ENCODE data around the gene PFDN6. TPM values are rescaled to one million over a fixed set of nuclear protein-coding genes. Genes with fewer than 3 reads are reported as not detected.

Gene PFDN6
- total and polyA plus RNA-seq, 9 of the 15 experiments (the other 6 are each of a cell fraction or from before 2014, with no cell fraction given) = 6.8 to 475 (median 216) TPM

DNA sequence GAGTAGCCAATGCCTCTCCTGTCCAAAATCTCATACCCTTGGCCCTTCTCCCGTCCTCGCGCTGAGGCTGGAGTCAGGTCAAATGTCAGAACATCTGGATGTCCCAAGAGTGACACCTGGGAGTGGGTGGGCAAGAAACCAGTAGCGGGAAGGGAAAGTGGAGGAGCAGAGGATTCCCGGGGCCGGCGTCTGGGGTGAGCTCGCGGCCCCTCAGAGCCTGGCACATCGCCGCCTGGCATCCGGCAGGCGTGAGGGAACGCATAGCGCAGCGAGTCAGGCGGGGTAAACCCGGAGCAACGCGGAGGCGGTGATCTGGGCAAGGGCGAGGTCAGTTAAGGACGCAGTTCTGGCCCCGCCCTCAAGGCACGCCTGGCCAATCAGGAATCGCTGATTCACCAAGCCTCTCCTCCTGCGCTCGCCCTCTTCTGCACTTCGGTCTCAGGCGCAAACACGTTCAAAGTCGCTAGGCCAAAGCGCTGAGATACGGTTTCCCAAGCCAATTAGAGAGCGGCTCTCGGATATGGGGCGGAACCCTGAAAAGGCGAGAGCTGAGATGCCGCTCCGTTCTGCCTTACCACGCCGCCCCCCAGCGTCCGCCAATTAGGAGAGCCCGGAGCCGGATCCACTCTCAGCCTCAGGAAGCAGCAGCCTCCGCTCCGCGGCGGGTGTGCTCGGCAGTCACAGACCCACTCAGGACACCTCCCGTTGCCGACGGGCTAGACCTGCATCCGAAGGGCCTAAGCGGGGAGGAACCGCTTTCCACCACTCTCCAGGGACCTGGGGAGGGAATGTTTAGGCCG lies 40.3 kb upstream of the PFDN6 start (continued):
- TF ChIP-seq RBM22 (IDR thresholded peaks at IDR 0.05; ENCODE audit: low read depth, low read length, poor library complexity, severe bottlenecking) = peak; percentile 48
- TF ChIP-seq, protein P1, sequence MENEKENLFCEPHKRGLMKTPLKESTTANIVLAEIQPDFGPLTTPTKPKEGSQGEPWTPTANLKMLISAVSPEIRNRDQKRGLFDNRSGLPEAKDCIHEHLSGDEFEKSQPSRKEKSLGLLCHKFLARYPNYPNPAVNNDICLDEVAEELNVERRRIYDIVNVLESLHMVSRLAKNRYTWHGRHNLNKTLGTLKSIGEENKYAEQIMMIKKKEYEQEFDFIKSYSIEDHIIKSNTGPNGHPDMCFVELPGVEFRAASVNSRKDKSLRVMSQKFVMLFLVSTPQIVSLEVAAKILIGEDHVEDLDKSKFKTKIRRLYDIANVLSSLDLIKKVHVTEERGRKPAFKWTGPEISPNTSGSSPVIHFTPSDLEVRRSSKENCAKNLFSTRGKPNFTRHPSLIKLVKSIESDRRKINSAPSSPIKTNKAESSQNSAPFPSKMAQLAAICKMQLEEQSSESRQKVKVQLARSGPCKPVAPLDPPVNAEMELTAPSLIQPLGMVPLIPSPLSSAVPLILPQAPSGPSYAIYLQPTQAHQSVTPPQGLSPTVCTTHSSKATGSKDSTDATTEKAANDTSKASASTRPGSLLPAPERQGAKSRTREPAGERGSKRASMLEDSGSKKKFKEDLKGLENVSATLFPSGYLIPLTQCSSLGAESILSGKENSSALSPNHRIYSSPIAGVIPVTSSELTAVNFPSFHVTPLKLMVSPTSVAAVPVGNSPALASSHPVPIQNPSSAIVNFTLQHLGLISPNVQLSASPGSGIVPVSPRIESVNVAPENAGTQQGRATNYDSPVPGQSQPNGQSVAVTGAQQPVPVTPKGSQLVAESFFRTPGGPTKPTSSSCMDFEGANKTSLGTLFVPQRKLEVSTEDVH (IDR thresholded peaks at IDR 0.05; ENCODE audit: low read depth, partially characterized antibody) = peak; percentile 45
- TF ChIP-seq ZFP36 (IDR thresholded peaks at IDR 0.05; ENCODE audit: low read depth, low read length, partially characterized antibody) = no peak
- TF ChIP-seq, protein P2, sequence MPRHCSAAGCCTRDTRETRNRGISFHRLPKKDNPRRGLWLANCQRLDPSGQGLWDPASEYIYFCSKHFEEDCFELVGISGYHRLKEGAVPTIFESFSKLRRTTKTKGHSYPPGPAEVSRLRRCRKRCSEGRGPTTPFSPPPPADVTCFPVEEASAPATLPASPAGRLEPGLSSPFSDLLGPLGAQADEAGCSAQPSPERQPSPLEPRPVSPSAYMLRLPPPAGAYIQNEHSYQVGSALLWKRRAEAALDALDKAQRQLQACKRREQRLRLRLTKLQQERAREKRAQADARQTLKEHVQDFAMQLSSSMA (CRISPR knock-in tag; IDR thresholded peaks at IDR 0.05) = peak; percentile 11; the same call in 1 of the 2 replicates
- TF ChIP-seq SP2 (IDR thresholded peaks at IDR 0.05; ENCODE audit: extremely low read depth, low read depth, low read length, poor library complexity, severe bottlenecking) = peak; percentile 47
- TF ChIP-seq TCF3 (CRISPR knock-in tag; IDR thresholded peaks at IDR 0.05) = peak; percentile 21; the same call in 1 of the 2 replicates
- no peak for TF ChIP-seq SMARCC2 (IDR thresholded peaks at IDR 0.05; ENCODE audit: low read depth)
- TF ChIP-seq ZNF165 (CRISPR knock-in tag; IDR thresholded peaks at IDR 0.05; ENCODE audit: borderline replicate concordance) = no peak
- no peak for TF ChIP-seq ZNF561 (CRISPR knock-in tag; conservative IDR thresholded peaks at IDR 0.05)
- peak; percentile 92 for TF ChIP-seq POLR2G (IDR thresholded peaks at IDR 0.05; ENCODE audit: low read depth, low read length)
- no peak for TF ChIP-seq ZNF174 (CRISPR knock-in tag; IDR thresholded peaks at IDR 0.05)
- TF ChIP-seq CBX8 (IDR thresholded peaks at IDR 0.05; ENCODE audit: borderline replicate concordance, extremely low read depth, low read depth, low read length, poor library complexity, severe bottlenecking) = no peak
- peak; percentile 51; the same call in 1 of the 2 replicates for TF ChIP-seq SPI1 (IDR thresholded peaks at IDR 0.05; ENCODE audit: borderline replicate concordance, low read depth, low read length)
- TF ChIP-seq ZNF146 (CRISPR knock-in tag; IDR thresholded peaks at IDR 0.05; ENCODE audit: unreplicated experiment) = no peak
- TF ChIP-seq BCOR (IDR thresholded peaks at IDR 0.05) = peak; percentile 32; the same call in 1 of the 2 replicates

Measured in K562 (cell line).